ENCODE measurements around the gene MAP2K5. TPM values are rescaled to one million over a fixed set of nuclear protein-coding genes. Genes with fewer than 3 reads are reported as not detected.

MAP2K5 gene
- total RNA-seq, 3 donors from 2014 or later: 13.0 to 14.6 (median 14.2) TPM

Other genes with a start within 250 kb of the MAP2K5 start
- 1 to 10 TPM; 8.3 to 9.2 (median 8.6) TPM for gene C15orf61, start 21.6 kb upstream of the MAP2K5 start, total RNA-seq